ENCODE measurements around the gene TAOK2. TPM values are rescaled to one million over a fixed set of nuclear protein-coding genes. Genes with fewer than 3 reads are reported as not detected.
"Not testable (repeated sequence)": the region's sequence is repeated elsewhere in the genome, so short reads cannot be mapped to it uniquely, and the experiment has no call there.

The TAOK2 gene
- polyA plus RNA-seq, 4 donors = 35.4 to 60.5 (median 52.2) TPM

DNA sequence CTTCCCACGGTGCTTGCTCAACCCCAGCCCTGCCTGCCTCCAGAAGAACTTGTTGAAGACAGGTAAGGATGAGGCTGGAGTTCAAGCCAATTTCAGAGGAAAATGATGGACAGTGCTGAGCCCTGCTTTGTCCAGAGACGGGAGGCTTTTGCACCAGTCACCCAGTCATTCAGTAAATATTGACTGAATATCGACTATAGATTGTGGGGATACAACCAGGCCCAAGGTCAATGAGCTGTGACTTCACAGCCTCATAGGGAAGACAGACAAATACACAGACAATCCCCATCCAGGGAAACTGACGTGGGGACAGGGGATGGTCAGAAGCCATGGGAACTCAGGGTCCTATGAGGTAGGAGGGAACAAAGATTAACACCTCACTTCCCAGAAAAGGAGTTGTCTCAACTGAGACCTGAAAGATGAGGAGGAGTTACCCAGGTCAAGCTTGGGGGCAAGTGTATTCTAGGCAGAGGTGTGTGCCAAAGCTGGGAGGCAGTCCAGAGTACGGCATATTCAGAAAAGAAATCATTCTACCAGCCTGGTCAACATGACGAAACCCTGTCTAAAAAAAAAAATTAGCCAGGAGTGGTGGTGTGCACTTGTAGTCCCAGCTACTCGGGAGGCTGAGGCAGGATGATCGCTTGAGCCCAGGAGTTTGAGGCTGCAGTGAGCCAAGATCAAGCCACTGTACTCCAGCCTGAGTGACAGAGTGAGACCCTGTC, 43.0 kb downstream of the TAOK2 start:
- no peak for DNase-seq (ENCODE audit: low read depth in 4 of 4, low spot score in 2 of 4)

DNA sequence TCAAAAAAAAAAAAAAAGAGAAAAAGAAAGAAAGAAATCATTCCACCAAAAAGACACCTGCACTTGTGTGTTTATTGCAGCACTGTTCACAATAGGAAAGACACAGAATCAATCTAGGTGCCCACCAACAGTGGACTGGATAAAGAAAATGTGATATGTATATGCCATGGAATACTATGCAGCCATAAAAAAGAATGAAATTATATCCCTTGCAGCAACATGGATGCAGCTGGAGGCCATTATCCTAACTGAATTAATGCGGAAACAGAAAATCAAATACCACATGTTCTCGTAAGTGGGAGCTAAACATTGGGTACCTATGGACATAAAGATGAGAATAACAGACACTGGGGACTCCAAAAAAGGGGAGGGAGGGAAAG, 43.6 kb downstream of the TAOK2 start:
- no peak for DNase-seq (ENCODE audit: low read depth in 4 of 4, low spot score in 2 of 4)

DNA sequence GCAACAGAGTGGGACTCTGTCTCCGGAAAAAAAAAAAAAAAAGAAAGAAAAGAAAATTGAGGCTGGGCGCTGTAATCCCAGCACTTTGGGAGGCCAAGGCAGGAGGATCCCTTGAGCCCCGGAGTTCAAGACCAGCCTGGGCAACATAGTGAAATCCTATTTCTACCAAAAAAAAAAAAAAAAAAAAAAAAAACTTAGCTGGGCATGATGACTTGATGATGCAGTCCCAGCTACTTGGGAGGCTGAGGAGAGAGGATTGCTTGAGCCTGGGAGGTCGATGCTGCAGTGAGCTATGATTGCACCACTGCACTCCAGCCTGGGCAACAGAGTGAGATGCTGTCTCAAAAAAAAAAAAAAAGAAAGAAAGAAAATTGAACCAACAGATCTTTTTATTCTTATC, 44.3 kb downstream of the TAOK2 start:
- not testable (repeated sequence) for DNase-seq (ENCODE audit: low read depth in 4 of 4, low spot score in 2 of 4)

DNA sequence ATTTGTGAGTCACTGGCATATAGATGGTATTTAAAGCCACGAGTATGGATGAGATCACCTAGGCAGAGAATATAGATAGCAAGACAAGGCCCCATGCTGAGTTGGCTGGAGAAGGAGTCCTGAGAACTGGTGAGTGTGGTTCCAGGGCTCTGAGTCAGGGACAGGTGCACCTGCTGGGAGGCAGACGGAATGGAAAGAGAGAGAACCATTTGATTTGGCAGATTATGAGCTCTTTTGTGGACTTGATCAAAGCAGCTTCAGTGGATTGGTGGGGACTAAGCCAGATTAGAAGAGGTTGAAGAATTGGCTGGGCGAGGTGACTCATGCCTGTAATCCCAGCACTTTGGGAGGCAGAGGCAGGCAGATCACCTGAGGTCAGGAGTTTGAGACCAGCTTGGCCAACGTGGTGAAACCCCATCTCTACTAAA, 45.1 kb downstream of the TAOK2 start:
- no peak for DNase-seq (ENCODE audit: low read depth in 4 of 4, low spot score in 2 of 4)

DNA sequence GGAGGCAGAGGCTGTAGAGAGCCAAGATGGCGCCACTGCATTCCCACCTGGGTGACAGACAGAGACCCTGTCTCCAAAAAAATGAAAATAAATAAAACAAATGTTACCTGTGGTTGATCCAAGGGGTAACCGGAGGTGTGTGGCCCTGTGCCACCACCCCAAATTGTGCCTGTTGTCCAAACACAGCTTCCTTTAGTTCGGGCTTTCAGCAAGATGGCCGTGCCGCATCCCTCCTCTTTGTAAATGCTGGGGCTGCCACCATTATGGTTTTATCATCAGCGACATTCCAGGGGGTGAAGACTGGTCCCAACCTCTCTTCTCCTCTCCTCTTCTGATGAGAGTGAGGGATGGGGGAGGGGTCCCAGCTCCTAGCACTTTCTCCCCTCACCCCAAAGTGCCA, 49.2 kb downstream of the TAOK2 start, which contains the start of gene C16orf92:
Gene C16orf92 (plus strand): TSS at position 312 of the 400 bp plus-strand sequence. CDS start 143 bp downstream, outside the sequence.
- no peak for DNase-seq (ENCODE audit: low read depth in 4 of 4, low spot score in 2 of 4)

DNA sequence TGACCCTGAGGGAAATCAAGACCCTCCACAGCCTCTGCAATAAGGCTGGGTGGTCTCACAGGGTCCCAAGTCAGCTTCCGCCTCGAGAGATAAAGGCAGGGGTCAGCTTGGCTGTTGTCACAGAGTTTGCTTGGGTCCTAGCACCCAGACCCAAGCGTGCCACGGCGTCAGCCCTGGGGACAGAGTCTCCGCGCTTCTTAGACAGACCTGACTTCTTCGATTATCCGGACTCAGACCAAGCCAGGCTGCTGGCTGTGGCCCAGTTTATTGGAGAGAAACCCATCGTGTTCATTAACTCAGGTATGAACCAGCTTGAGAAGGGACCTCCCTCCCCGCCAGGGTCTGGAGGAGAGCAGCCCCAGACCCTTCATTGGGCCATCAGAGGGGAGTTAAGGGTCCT, 49.9 kb downstream of the TAOK2 start:
- DNase-seq (ENCODE audit: low read depth in 4 of 4, low spot score in 2 of 4) = no peak

DNA sequence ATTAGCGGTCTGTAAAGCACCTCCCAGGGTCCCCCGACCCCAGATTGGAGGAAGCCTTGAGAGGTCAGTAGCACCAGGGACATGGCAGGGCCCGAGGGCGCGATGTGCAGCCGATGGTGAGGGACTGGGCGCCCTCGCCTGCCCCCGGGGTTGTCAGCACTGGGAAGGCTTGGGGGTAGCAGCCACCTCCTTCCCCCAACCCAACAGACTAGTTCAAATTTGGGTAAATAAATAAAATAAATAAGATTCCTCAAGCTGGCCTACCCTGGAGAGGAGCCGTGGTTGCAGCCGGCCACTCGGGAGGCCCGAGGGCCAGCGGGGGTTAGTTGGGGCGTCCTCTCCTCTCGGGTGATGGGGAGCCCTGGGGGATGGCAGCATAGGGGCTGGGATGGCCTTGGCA, 50.8 kb downstream of the TAOK2 start:
- DNase-seq (ENCODE audit: low read depth in 4 of 4, low spot score in 2 of 4) = no peak

DNA sequence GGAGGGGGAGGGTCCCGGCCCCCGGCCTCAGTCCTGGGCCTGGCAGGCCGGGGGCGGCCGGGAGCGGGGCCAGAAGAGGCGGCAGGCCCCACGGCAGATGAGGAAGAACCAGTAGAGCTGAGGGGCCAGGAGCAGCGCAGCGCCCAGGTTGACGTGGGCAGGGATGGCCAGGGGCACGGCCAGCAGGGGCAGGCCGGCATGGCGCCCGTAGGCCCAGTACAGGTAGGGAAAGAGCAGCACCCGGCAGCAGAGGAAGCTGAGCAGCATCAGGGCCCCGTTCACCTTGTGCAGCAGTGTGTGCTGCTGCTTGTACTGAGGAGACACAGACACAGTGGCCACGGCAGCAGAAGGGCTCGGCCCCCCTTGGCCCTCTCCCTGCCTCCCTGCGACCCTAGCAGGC, 51.5 kb downstream of the TAOK2 start:
- DNase-seq (ENCODE audit: low read depth in 4 of 4, low spot score in 2 of 4) = no peak

DNA sequence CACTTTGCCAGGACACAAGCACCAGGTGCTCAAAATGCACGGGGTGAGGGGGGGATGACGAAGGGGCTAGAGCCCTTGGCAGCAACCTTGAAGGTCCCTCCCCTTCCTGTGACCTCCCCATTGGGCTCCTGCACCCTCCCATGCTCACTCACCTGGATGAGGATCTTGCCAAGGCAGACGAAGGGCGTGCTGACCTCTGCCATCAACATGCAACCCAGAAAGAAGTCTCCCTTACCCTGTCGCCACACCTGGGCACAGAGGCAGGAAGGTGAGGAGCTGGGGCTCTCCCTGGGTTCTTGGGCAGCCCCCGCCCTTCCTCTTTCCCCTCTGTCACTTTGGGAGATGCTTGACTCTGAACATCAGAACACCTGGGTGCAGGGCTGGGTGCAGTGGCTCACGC, 51.9 kb downstream of the TAOK2 start:
- no peak for DNase-seq (ENCODE audit: low read depth in 4 of 4, low spot score in 2 of 4)

DNA sequence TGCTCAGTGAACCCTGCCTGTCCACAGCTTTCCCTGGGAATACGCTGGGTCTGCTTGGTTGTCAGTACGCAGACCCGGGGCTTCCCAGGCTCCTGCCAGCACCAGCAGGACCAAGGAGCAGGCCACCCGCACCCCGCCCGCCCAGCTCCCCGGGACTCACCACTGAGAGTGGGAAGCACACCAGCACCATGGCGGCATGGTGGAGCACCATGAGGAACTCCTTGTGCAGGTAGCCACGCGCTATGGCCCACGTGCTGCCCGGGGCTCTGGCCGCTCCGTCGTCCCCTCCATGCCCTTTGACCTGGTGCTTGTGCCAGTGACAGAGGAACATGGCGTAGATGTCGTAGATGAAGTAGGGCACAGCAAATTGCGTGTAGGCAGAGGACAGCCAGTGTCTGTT, 52.8 kb downstream of the TAOK2 start:
- no peak for DNase-seq (ENCODE audit: low read depth in 4 of 4, low spot score in 2 of 4)

DNA sequence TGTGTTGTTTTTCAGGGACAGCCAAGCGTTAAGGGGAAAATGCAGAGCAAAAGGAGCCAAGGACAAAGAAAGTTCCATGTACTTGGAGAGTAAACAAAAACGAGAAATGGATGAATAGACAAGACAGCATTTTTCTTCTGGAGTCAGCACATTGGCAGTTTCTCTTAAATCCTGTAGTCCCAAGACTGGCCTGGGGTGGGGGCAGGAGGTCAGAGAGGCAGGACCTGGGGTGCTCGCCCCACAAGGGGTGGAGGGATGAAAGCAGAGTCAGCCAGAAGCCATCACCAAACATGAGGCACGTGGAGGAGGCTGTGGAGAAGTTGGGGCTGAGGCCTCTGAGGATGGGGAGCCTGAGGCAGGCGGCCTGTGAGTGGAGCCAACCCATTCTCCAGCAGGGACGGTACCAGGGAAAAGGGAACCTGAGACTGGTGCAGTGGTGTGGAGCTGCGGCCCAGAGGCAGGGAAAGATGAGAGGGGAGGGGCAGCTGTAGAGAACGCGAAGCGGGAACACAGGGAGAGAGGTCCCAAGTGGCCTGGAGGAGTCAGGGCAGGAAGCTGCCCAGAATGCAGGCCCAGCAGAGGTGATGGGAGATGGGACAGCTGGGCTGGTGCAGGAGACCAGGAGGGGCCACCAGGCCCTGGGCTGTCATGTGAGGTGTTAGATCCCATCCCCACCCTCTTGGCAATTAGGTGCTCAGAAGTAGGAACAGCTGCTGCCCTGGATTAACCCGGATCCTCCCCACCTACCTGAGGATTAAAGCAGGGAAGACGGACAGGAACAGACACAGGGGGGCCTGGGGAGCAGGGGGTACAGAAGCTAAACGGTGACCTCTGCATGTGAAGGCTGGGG, 54.1 kb downstream of the TAOK2 start:
- DNase-seq (ENCODE audit: low read depth in 4 of 4, low spot score in 2 of 4) = no peak

DNA sequence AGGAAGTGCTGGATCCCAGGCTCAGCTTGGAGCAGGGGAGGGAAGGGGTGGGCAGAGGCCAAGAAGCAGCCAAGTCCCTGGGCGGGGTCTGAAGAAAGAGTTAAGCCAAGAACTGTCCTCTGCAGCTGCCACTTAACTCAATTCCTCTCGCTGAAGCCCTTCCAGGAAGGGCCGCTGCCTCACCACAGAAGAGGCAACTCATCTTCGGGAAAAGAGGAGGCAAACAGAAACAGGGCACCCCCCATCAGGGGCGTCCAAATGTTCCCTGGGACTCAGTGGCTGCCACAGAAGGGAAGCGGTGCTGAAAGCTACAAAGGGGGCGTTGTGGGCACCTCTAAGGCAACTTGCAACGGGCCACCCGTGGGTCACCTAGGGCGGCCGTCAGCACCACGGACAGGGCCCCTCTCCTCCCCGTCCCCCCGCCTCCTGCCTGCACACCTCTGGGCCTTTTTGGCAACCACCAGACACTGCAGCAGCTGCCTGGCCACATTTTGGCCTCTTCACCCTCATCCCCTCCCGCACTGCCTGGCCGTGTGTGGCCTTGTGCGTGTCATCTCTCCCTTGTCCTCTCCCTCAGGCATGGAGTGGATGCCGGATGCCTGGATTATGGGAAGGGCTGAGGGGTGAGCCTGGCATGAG, 54.9 kb downstream of the TAOK2 start:
- DNase-seq (ENCODE audit: low read depth in 4 of 4, low spot score in 2 of 4) = no peak

DNA sequence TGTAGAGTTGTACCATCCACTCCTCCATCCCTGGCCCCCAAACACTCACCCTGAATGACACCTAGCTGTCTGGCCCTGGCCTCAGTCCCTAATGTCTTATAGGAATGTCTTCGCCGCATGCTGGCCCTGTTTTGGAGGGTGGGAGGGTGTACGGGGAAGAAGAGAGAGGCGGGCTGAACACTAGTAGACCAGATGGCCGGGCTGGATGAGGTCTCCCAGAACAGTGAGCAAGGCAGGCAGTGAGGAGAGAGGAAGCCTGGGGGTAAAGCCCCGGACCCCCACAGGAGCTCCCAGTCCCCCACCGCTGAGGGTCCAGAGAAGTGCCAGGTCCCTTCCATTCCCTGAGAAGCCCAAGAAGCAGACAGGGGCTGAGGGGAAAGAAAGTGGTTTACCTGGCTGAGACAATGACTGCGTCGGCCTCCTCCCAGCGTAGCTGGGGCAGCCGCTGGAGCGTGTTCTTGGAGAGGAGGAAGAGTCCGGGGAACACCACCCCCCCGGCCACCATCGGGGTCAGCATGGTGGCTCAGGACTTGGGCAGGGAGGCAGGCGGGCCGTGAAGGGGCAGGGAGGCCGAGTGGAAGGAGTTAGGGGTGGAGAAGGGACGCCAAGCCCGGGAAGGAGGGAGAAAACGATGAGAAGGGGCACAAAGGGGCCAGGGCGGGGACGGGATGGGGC, 56.5 kb downstream of the TAOK2 start:
- no peak for DNase-seq (ENCODE audit: low read depth in 4 of 4, low spot score in 2 of 4)

DNA sequence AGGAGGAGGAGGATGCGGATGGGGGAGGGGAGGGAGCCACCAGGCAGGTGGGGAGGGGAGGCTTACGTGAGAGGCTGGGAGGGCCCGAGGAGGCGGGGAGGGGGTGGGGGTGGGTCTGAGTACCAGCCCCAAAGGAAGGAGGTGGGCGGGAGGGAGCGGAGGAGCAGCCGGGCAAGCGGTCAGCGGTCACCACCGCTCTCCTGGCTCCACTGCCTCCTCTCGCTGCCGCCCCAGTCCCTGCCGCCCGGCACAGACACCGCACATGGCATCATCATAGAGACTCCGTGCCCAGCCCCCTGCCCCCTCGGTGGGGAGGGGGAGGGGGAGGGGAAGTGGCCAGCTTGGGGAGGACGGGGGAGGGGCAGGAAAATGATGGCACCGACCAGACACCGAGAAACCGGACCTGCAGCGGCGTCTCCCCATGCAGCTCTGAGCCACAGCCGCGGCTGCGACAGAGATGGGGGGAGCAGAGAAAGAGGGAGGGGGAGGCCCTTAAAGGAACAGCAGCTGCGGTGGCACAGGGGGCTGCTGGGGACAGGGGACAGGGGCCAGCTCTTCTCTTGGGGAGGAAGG, 57.3 kb downstream of the TAOK2 start, which contains the start of gene TLCD3B:
Gene TLCD3B (minus strand): TSS at position 431 of the 573 bp plus-strand sequence. CDS start 744 bp downstream, outside the sequence.
- DNase-seq (ENCODE audit: low read depth in 4 of 4, low spot score in 2 of 4) = no peak

DNA sequence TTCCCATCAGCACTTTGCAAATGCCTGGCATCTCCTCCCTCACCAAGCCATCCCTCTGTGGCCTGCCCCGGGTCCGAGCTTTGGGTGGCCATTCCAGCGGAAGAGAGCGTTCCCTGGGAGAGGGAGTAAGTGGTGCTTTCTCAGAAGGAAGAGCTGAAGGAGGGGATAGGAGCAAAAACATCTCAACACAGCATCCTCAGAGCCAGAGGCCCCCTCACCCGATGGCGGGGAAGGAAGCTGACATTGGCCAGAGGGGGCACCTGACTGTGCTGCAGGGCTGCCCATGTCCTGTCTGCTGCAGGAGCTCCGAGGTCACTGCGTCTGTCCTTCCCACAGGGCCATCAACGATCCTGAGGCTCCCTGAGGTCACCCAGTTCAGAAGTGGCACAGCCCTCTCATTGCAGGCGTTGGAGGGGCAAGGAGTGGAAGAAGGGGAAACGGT, 57.8 kb downstream of the TAOK2 start:
- DNase-seq (ENCODE audit: low read depth in 4 of 4, low spot score in 2 of 4) = no peak

DNA sequence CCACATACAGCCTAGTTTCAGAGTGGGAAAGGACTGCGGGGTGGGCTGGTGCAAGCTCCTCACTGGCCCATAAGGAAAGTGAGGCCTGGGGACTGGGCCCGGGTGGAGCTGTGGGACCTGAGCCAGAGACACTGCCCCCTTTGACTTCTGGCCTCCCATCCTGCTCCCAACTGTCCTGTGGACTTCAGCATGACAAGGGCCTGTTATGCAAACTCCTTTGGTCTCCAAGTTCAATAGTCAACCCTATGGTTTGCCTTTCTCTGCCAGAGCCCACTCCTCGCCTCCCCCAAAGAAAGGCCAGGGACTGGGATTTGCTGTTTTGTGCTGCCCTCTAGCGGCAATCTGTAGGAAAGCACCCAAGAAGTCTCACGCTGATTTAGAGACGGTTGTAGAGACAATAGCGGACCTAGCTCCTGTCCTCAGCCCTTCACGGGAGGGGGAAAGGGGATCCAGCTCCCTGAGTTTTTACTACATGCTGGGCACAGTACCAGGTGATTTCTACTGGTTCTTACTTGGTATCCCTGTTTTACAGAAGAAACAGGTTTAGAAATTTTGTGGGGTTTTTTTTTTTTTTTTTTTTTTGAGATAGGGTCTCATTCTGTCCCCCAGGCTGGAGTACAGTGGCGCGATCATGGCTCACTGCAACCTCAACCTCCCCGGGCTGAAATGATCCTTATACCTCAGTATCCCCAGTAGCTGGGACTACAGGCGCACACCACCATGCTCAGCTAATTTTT, 58.6 kb downstream of the TAOK2 start:
- DNase-seq (ENCODE audit: low read depth in 4 of 4, low spot score in 2 of 4) = no peak

DNA sequence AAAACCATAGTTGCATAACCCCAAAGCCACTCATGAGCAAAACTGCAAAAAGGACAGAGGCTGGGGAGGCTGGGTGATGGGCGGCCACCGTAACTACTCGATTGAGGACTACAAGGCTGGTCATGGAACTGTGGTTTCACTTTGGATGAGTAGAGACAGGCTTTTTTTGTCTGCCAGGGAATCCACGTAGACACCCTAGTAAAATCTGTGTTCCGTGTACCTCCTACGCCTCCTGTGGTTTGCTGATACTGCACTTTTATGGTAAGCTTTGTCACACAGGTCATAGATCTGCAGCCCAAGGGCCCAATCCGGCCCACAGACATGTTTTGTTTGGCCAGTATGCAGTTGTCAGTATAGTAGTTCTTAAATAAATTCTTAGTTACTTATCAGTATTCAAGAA, 59.6 kb downstream of the TAOK2 start:
- DNase-seq (ENCODE audit: low read depth in 4 of 4, low spot score in 2 of 4) = no peak

DNA sequence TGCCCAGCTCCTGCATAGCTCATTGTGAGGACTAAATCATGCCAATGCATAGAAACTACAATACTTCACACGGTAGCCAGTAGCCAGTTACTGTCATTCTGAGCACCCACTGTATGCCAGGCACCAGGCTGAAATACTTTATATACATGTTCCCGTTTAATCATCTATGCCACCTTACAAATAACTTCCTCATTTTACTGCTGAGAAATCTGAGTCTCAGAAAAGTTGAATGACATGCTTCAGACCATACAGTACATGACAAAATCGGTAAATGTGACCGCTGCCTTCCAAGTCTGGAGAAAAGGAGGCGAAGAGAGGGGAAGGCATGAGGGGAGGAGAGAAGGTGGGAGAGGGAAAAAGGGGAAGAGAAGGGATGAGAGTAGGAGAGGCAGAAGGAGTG, 66.6 kb downstream of the TAOK2 start:
- no peak for DNase-seq (ENCODE audit: low read depth in 4 of 4, low spot score in 2 of 4)

DNA sequence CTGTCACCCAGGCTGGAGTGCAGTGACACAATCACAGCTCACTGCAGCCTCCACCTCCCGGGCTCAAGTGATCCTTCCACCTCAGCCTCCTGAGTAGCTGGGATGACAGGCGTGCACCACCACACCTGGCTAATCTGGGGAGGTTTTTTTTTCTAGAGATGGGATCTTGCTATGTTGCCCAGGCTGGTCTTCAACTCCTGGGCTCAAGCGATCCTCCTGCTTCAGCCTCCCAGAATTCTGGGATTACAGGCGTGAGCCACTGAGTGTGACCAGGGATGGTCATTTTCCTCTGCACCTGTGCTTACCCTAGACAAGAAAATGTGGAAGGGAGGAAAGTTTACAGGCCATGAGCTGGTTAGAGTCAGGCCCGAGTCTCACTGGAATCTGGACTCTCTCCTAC, 67.0 kb downstream of the TAOK2 start:
- DNase-seq (ENCODE audit: low read depth in 4 of 4, low spot score in 2 of 4) = not testable (repeated sequence)

DNA sequence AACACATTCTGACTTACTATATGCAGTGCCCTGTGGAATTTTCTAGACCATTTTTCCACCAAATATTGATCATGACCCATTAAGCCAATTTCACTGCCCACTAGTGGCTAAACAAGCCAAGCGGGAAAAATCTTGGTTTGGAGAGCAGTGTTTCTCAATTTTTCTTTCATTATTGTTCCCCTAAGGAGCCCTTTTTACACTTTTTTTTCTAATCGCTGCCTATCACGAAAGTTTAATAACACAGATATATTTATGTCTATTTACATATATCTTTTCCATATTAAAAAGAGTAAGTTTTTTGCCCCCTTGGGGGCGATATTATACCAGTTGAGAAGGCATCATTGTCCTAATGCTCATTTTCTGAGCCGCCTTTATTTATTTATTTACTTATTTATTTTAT, 68.2 kb downstream of the TAOK2 start:
- no peak for DNase-seq (ENCODE audit: low read depth in 4 of 4, low spot score in 2 of 4)
